HL-60/S4 (cell line): ENCODE measurements around the gene LCN15.
"Not testable (repeated sequence)": the region's sequence is repeated elsewhere in the genome, so short reads cannot be mapped to it uniquely, and the experiment has no call there.

Experiments
- in situ Hi-C: fragments of 300-500 bp; cut with MboI; formaldehyde crosslinking; loops from 2 replicates; pipeline ENCODE4 v1.14.3; 2022; ENCODE audit warnings: low sequenced_read_pairs

LCN15 gene

DNA sequence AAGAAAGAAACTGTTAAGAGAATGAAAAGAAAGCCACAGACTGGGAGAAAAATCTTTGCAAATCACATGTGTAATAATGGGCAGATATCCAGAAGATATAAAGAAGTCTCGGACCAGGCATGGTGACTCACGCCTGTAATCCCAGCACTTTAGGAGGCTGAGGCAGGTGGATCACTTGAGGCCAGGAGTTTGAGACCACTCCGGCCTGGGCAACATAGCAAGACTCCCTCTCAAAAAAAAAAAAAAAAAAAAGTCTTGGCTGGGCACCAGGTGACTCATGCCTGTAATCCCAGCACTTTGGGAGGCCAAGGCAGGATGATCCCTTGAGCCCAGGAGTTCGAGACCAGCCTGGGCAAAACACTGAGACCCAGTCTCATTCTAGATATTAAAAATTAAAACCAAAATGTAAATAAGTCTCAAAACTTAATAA lies 53.1 kb downstream of the LCN15 start:
- in situ Hi-C loops: not testable (repeated sequence)

DNA sequence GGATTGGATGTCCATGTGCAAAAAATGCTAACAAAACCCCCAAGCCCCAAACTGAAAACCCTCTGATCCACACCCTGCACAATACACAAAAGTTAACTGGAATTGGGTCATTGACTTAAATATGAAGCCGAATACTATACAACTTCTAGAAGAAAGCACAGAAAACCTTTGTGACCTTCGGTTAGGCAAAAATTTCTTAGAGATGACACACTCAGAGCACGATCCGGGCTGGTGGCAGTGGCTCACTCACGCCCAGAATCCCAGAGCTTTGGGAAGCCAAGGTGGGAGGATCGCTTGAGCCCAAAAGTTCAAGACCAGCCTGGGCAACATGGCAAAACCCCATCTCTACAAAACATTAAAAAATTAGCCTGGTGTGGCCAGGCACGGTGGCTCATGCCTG lies 53.8 kb downstream of the LCN15 start:
- in situ Hi-C loops: no loop called here
